ENCODE data around the gene RAB7A.
"Not testable (repeated sequence)": the region's sequence is repeated elsewhere in the genome, so short reads cannot be mapped to it uniquely, and the experiment has no call there.

The RAB7A gene

GRCh38 chr3:128824132-128824850, 98.3 kb downstream of the RAB7A start:
- ATAC-seq (no peak), DNase-seq (no peak)
- Mint-ChIP-seq H3K27ac (no peak overlapping the region), H3K9me3 (no peaks in the 10 kb centered on the region), H3K36me3 (ENCODE audit: low read depth) (peaks cover 8% of the 10 kb centered on the region), H3K4me1 (no peaks in the 10 kb centered on the region), H3K27me3 (no peaks in the 10 kb centered on the region), H3K4me3 (no peak overlapping the region)

- Mint-ChIP-seq H3K9me3 (no peaks in the 10 kb centered on the region), H3K27me3 (no peaks in the 10 kb centered on the region), H3K4me3 (no peak overlapping the region), H3K27ac (no peak overlapping the region), H3K36me3 (ENCODE audit: low read depth) (peaks cover 5% of the 10 kb centered on the region), H3K4me1 (no peaks in the 10 kb centered on the region)
- no peak for ATAC-seq
- DNase-seq: no peak
Measured at GRCh38 chr3:128825117-128825725, 99.2 kb downstream of the RAB7A start.

DNA sequence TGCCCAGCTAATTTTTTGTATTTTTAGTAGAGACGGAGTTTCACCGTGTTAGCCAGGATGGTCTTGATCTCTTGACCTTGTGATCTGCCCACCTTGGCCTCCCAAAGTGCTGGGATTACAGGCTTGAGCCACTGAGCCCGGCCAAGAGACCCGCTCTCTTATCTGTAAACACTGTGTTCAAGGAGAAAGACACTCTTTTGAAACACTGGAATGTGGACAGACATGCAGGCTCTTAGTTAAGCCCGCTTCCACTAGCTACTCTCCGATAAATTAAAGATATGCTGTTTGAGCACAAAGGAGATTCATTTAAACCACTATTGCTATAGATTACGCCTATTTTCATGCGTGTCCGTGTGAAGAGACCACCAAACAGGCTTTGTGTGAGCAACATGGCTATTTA, 103.1 kb downstream of the RAB7A start:
- not testable (repeated sequence) for H3K9me3 Mint-ChIP-seq; H3K27ac Mint-ChIP-seq; H3K36me3 Mint-ChIP-seq (ENCODE audit: low read depth); ATAC-seq; DNase-seq; H3K4me1 Mint-ChIP-seq; H3K4me3 Mint-ChIP-seq; H3K27me3 Mint-ChIP-seq

DNA sequence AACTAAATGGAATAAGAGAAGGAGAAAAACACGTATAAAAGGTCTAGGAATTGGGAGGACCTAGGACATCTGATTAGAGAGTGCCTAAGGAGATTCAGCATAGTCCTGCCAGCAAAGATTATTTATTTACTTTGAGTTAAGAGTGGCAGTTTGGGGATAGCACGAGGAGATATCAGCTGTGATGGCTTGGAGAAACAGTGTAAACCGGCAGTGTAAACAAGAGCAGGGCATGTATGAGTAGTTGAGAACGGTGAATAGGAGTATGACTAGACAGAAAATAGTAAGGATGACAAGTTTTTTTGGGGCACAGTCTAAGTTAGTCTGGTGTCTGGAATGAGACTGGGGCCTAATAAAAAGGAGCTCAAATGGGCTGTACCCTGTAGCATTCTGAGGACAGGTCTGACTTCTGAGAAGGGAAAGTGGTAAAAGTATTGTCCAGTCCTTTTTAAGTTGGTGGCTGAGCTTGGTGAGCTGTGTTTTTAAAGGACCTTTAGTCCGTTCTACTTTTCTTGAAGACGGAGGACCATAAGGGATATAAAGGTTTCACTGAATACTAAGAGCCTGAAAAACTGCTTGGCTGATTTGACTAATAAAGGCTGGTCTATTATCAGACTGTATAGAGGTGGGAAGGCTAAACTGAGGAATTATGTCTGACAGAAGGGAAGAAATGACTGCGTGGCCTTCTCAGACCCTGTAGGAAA, 104.1 kb downstream of the RAB7A start:
- DNase-seq; H3K4me1 Mint-ChIP-seq; H3K27ac Mint-ChIP-seq; ATAC-seq; H3K36me3 Mint-ChIP-seq (ENCODE audit: low read depth); H3K9me3 Mint-ChIP-seq; H3K27me3 Mint-ChIP-seq; H3K4me3 Mint-ChIP-seq: not testable (repeated sequence)

GRCh38 chr3:128830762-128831161, 104.8 kb downstream of the RAB7A start:
- ATAC-seq; H3K27me3 Mint-ChIP-seq; H3K4me3 Mint-ChIP-seq; H3K4me1 Mint-ChIP-seq; H3K9me3 Mint-ChIP-seq; DNase-seq; H3K36me3 Mint-ChIP-seq (ENCODE audit: low read depth); H3K27ac Mint-ChIP-seq: not testable (repeated sequence)

GRCh38 chr3:128832979-128833378, 107.0 kb downstream of the RAB7A start:
- H3K27ac Mint-ChIP-seq; DNase-seq; H3K4me1 Mint-ChIP-seq; H3K36me3 Mint-ChIP-seq (ENCODE audit: low read depth); H3K27me3 Mint-ChIP-seq; H3K4me3 Mint-ChIP-seq; H3K9me3 Mint-ChIP-seq; ATAC-seq: not testable (repeated sequence)

GRCh38 chr3:128835096-128835495, 109.1 kb downstream of the RAB7A start:
- ATAC-seq: no peak
- H3K27me3 Mint-ChIP-seq: no peaks in the 10 kb centered on the region
- no peaks in the 10 kb centered on the region for H3K4me1 Mint-ChIP-seq
- no peak overlapping the region for H3K27ac Mint-ChIP-seq
- no peak for DNase-seq
- no peaks in the 10 kb centered on the region for H3K9me3 Mint-ChIP-seq
- no peak overlapping the region for H3K4me3 Mint-ChIP-seq
- no peaks in the 10 kb centered on the region for H3K36me3 Mint-ChIP-seq (ENCODE audit: low read depth)

- DNase-seq: no peak
- Mint-ChIP-seq H3K36me3 (ENCODE audit: low read depth) (no peaks in the 10 kb centered on the region), H3K4me1 (peaks cover 21% of the 10 kb centered on the region), H3K27ac (no peak overlapping the region), H3K27me3 (no peaks in the 10 kb centered on the region), H3K4me3 (no peak overlapping the region), H3K9me3 (no peaks in the 10 kb centered on the region)
- no peak for ATAC-seq
Measured at GRCh38 chr3:128841926-128842920, 116.2 kb downstream of the RAB7A start.

- Mint-ChIP-seq H3K4me3 (no peak overlapping the region), H3K27ac (no peak overlapping the region)
Measured at GRCh38 chr3:128844502-128844901, 118.5 kb downstream of the RAB7A start.

GRCh38 chr3:128845119-128845777, 119.3 kb downstream of the RAB7A start:
- H3K4me1 Mint-ChIP-seq: peaks cover 22% of the 10 kb centered on the region
- H3K36me3 Mint-ChIP-seq (ENCODE audit: low read depth): no peaks in the 10 kb centered on the region
- H3K27me3 Mint-ChIP-seq: no peaks in the 10 kb centered on the region
- no peak for DNase-seq
- no peak for ATAC-seq
- H3K4me3 Mint-ChIP-seq: peak overlapping the region; percentile 70
- peak overlapping the region; percentile 17 for H3K27ac Mint-ChIP-seq
- no peaks in the 10 kb centered on the region for H3K9me3 Mint-ChIP-seq

More at GRCh38 chr3:128844502-128844901, 118.5 kb downstream of the RAB7A start:
- Mint-ChIP-seq H3K27me3 (no peaks in the 10 kb centered on the region), H3K9me3 (no peaks in the 10 kb centered on the region), H3K36me3 (ENCODE audit: low read depth) (no peaks in the 10 kb centered on the region), H3K4me1 (peaks cover 22% of the 10 kb centered on the region)
- no peak for ATAC-seq
- no peak for DNase-seq

DNA sequence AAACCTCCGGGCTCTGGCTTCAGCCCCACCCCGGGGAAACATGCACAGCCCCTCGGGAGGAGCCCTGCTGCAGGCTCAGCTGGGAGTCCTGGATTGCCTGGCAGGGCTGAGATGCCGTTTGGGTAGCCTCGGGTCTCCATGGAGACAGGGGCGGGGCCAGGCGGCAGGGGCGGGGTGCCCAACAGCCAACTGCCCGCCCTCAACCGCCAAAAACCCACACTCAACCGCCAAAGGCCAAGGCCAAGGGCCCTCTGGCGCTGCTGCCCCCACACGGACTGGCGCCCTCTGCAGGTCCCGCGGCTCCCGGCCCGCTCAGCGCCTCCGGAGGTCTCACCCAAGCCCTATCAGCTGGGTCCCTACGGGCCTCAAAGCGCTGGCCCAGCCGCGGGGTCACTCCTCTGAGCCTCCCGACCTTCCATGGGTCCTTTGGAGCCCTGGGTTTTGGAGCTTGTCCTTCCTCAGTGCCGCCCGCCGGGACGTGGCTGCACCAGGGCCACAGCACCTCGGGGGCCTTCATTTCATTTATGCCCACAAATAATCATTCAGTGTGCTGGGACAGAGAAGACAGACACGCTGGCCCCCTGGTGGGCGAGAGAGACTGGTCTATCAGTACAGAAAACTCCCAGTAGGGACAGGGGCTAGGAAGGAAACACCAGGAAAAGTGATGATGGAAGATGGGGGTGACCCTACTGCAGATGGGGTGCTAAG, 119.9 kb downstream of the RAB7A start:
- DNase-seq (peak; percentile 94), ATAC-seq (peak; percentile 85)
- Mint-ChIP-seq H3K4me1 (peaks cover 22% of the 10 kb centered on the region), H3K4me3 (peak overlapping the region; percentile 70), H3K36me3 (ENCODE audit: low read depth) (no peaks in the 10 kb centered on the region), H3K27ac (peak overlapping the region; percentile 90), H3K9me3 (no peaks in the 10 kb centered on the region), H3K27me3 (no peaks in the 10 kb centered on the region)

DNA sequence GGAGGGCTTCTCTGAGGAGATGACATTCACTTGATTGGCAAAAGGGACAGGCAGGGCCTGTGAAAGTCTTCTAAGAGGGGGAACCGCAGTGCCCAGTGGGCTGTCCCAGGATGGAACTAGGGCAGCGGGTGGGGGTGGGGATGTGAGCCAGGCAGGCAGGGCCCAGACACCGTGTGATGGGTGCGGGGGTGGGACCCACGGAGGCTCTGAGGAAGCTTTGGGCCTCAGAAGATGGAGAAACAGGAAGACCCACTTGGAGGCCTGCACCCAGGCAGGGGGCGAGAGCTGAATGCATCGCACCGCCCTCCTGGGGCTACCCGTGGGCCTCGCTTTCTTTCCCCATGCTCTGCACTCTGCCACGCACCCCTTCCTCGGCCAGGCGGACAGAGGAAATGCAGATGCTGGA, 120.5 kb downstream of the RAB7A start:
- peak; percentile 50 for DNase-seq
- peak overlapping the region; percentile 70 for H3K4me3 Mint-ChIP-seq
- H3K4me1 Mint-ChIP-seq: peaks cover 22% of the 10 kb centered on the region
- peak overlapping the region; percentile 90 for H3K27ac Mint-ChIP-seq
- no peaks in the 10 kb centered on the region for H3K27me3 Mint-ChIP-seq
- no peaks in the 10 kb centered on the region for H3K36me3 Mint-ChIP-seq (ENCODE audit: low read depth)
- ATAC-seq: peak; percentile 48
- H3K9me3 Mint-ChIP-seq: no peaks in the 10 kb centered on the region

GRCh38 chr3:128847666-128848370, 121.8 kb downstream of the RAB7A start:
- Mint-ChIP-seq H3K4me1 (peaks cover 22% of the 10 kb centered on the region), H3K27me3 (no peaks in the 10 kb centered on the region), H3K27ac (no peak overlapping the region), H3K4me3 (no peak overlapping the region), H3K9me3 (no peaks in the 10 kb centered on the region), H3K36me3 (ENCODE audit: low read depth) (no peaks in the 10 kb centered on the region)
- DNase-seq (no peak), ATAC-seq (no peak)
